ENCODE data around the gene HYLS1.
A peak's percentile ranks its signal among the peaks of the same experiment; 100 is the strongest.
"Not testable (repeated sequence)": the region's sequence is repeated elsewhere in the genome, so short reads cannot be mapped to it uniquely, and the experiment has no call there.

The HYLS1 gene

DNA sequence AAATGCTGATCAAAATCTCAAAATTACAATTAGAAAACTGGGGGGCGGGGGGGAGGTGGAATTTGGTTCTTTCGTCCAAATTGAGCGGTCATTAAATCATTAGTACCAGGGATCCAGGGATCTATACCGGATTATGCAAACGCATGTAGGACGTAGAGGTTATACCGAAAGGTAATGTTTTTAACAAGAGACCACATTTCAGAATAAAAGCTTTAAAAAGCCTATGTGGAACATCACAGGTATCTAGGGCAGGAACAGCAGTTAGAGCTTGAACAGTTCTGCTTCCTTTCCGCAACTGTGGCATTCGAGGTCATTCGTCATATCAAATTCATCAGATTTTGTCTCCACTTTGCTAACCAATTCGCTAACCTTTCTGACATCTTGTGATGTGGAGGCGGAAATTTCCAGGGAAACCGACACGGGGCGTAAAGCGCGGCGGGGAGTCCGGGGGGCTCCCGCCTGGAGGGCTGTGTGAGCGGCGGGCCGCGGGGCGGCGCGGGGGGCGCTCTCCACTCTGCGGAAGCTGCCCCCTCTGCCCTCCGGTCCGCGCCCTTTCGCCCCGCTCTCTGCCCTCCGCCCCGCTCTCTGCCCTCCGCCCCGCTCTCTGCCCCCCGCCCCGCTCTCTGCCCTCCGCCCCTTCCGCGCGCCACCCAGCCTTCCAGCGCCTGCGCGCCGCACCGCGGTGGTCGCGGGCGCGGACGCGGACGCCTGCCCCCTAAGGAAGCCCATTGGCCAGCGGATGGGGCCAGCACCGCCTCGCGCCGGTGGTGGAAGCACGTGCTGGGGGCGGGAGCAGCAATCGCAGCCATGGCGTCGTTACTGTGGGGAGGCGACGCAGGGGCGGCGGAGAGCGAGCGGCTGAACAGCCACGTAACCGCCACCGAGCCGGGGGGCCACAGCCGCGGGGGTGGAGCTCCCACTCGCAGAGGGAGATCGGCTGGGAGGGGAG lies 16.5 kb downstream of the HYLS1 start, which contains the start of gene DDX25:
Gene DDX25, plus strand, starts transcription at position 798 of the 949 bp plus-strand sequence. Its CDS starts 10 bp downstream, at position 808.
- DNase-seq, result peak in 1 of 2 experiments; percentile 16

- DNase-seq, result no peak
Measured at GRCh38 chr11:125904678-125905077, 17.2 kb downstream of the HYLS1 start.

- DNase-seq, result no peak
Measured at GRCh38 chr11:125910226-125910849, 22.9 kb downstream of the HYLS1 start.

- not testable (repeated sequence) for DNase-seq
Measured at GRCh38 chr11:125914601-125915000, 27.1 kb downstream of the HYLS1 start.

- DNase-seq, result no peak
Measured at GRCh38 chr11:125916683-125917347, 29.3 kb downstream of the HYLS1 start.

DNA sequence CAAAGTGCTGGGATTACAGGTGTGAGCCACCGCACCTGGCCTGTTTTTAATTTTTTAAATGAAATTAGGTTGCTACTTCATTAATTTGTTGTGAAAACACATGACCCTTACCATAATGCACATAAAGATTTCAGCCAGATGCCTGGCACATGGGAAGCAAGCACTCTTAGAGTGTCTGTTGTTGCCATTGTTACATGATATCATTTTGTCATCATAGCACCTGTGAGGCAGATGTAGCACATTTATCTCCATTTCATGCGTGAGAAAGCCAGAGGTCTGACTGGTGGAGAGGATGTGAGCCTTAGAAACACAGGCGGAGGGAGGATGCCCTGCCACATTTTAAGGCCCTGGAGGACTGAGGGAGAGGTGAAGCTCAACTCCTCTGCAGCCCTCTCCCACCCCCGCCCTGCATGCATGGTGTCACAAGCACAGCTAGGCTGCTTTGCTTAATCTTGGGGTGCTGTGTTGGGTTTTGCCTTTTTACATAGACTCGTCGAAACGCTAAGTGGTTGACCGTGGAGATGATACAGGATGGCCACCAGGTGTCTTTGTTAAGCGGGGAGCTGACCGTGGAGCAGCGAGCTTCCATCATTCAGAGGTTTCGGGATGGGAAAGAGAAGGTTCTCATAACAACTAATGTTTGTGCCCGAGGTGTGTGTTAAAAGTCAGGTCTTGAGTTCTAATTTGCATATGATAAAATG lies 30.8 kb downstream of the HYLS1 start:
- DNase-seq, result no peak

DNA sequence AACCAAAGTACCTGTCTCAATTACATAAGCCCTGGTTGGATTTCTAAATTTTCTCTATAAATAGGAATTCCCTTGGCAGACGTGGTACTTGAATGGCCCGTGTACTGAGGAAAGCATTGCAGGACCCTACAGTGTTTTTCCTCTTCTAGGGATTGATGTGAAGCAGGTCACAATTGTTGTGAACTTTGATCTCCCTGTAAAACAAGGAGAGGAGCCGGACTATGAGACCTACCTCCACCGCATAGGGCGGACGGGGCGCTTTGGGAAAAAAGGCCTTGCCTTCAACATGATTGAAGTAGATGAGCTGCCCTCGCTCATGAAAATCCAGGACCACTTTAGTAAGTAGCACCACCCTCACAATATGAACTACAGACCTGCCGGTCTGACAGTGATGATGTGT lies 33.6 kb downstream of the HYLS1 start:
- no peak for DNase-seq

GRCh38 chr11:125922156-125922555 lies 34.7 kb downstream of the HYLS1 start:
- DNase-seq, result no peak

- peak; percentile 26 to 38 for DNase-seq
Measured at GRCh38 chr11:125923012-125923579, 35.6 kb downstream of the HYLS1 start.

DNA sequence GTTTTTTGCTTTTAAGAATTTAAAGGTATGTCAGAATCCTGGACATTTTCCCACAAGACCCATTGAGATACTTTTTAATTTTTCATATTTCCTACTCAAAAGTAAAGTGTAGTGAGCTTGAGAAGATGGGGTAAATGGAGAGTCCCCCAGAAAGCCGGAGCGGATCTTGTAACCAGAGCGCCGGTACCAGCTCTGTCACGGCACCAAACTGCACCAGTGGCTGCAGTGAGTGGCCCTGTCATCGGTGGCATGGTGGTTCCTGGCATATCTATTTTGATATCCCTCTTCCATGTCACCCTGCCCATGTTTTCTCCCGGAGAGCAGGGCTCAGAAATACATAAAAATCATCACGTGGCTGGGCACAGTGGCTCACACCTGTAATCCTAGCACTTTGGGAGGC lies 36.2 kb downstream of the HYLS1 start:
- DNase-seq, result no peak

DNA sequence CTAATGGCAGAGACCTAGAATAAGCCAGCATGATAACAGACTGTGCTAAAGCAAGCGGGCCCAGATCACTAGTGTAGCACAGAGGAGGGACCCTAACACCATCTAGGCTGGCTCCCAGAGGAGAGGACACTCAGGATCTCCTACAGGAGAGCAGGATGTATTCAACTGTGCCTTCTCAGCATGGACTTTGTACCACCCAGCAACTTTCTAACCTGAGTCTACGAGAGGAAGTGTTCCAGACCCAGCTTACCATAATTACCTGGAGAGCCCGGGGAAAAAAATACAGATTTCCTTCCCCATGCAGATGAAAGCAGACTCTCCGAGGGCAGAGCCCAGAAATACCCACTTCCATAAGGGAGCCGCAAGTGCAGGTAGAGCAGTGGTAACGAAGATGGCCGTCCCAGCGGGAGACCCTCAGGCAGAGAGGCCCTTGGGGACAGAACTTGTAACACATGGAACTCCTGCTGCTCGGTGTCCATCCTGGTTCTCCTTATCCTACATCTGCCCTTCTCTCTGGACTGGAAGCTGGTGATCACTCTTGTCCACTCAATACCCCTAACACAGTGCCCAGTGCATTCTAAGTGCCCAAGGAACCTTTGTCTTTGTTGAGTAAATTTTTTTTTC lies 37.0 kb downstream of the HYLS1 start:
- DNase-seq, result no peak

DNA sequence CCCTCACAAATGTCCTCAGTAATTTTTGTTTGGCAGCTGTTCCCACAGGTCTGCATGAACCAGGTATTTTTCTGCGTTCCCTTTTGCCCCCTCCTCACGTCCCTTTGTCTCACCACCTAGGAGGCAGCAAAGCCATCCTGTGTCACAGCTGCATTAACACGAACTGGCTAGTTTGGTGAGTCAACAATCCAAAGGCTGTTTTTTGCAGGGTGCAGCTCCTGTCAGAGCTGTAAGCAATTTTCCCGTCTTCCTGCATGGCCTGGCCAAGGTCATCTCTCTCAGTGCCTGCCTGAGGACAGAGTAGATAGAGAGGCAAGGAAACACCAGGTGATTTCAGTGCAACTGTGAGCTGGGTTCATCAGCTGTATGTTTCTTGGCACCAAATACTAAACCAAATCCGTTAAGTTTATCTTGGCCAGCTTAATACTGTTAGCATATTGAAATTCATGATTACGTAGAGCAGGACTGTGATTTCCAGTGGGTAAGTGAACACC lies 37.8 kb downstream of the HYLS1 start:
- DNase-seq, result no peak

DNA sequence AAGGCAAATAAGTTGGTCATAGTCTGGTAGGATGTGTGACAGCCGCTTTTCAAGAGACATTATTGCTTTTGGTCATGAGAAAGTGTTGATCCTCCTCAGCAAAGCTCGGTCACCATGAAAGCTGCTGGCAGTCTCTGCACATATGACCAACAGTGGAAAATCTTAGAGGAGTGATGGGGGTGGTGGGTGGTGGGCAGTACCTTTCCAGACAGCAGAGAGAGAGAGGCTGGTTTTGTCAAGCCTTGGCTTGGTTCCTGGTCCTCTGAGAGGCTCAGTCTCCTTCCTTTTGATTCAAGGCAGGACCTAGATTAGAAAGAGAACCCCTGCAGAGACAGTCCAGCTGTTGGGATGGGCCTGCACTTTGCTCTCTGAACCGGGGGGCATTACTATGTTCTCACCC lies 38.3 kb downstream of the HYLS1 start:
- DNase-seq, result no peak

DNA sequence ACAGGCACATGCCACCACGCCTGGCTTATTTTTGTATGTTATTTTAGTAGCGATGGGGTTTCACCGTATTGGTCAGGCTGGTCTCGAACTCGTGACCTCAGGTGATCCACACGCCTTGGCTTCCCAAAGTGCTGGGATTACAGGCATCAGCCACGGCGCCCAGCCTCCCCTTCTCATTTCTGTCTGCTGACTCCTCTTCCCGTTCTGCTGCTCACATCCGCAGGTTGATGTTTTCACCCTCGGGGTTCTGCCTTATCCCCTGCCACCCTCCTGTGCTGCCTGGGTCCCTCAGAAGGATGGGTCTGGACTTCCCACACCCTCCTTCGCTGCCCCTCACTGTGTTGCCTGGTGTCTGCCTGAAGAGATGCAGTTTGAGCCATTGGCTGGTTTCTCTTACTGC lies 39.2 kb downstream of the HYLS1 start:
- no peak for DNase-seq

DNA sequence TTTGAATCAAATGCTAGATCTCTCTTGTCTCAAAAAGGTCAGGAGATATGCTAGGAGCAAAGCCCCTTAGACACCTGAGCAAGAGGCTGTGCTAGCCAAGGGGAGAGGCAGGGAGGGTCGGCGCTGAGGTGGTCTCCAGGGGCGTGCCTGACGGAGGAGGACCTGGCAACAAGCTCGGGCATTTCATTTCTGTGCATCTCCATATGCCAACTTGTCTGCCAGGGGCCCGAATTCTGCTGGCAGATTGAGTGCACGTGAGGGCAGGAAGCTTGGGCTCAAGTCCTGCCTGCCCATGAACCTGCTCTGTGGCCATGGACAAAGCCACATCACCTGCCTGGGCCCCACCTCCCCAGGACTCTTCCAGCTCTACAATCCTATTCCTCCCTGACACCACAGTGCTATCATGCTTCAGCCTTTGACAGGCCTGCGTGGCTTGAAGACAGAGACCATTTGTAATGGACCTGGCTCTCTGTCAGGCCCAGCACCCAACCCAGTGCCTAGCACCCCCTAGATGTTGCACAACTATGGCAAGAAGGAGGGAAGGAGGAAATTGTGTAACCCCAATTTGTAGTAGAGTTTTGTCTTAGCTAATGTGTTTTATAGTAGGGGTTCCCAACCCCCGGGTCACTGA lies 42.1 kb downstream of the HYLS1 start:
- no peak for DNase-seq

- no peak for DNase-seq
Measured at GRCh38 chr11:125930076-125930450, 42.6 kb downstream of the HYLS1 start.

- no peak for DNase-seq
Measured at GRCh38 chr11:125931116-125931515, 43.6 kb downstream of the HYLS1 start.

DNA sequence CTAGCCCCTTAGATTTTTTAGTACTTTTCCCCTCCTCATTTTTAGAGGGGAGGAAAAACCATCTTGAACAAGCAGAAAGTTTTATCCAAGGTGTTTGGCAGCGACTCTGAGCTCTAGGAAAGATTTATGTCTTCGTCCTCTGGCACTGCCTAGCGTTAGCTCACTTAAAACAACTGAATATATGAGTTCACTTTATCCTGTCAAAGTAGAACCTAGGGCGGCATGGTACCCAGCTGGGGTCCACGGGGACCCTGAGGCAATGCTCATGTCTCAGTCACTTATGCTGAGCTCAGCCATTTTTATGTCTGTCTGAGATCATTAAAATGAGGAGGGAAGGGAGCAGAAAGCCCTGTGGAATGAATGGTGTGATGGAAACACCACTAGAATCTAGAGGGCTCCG lies 44.2 kb downstream of the HYLS1 start:
- no peak for DNase-seq

- DNase-seq, result no peak
Measured at GRCh38 chr11:125932301-125932700, 44.8 kb downstream of the HYLS1 start.

DNA sequence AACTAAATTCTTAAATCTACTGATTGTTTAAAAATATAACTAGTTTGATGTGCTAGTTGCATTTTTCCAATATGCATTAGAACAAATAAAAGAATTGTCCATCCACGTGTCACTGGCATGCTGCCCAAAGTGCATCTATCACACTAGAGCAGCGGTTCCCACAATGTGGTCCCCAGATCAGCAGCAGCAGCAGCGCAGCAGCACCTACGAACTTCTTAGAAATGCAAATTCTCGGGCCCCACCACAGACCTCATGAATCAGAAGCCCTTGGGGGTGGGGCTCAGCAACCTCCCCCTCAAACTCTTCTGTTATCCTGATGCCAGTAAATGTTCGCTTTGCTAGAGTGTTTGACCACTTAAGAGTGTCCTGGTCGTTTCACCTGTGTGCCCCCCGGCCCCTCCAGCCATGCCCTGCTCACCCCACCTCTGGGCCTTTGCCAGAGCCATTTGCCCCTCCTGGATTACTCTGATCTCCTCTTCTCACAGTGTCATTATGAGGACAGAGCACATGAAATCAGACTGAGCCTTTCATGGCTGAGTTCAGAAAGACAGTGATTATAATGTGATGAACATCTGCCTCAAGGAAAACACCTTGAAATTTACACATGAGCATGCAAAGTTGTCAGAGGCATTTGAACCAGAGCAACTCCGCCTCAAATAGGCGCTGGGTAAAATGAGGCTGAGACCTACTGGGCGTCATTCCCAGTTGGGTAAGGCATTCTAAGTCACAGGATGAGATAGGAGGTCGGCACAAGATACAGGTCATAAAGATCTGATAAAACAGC lies 45.8 kb downstream of the HYLS1 start:
- no peak for DNase-seq

GRCh38 chr11:125934473-125934872 lies 47.0 kb downstream of the HYLS1 start:
- no peak for DNase-seq
